ENCODE results near the gene CHAC2. TPM values are rescaled to one million over a fixed set of nuclear protein-coding genes. Genes with fewer than 3 reads are reported as not detected.

Gene CHAC2
- total RNA-seq, 3 donors from 2014 or later (not counting 1 experiment from before 2014, with no cell fraction given) = 0.83 to 1.5 (median 1.4) TPM

DNA sequence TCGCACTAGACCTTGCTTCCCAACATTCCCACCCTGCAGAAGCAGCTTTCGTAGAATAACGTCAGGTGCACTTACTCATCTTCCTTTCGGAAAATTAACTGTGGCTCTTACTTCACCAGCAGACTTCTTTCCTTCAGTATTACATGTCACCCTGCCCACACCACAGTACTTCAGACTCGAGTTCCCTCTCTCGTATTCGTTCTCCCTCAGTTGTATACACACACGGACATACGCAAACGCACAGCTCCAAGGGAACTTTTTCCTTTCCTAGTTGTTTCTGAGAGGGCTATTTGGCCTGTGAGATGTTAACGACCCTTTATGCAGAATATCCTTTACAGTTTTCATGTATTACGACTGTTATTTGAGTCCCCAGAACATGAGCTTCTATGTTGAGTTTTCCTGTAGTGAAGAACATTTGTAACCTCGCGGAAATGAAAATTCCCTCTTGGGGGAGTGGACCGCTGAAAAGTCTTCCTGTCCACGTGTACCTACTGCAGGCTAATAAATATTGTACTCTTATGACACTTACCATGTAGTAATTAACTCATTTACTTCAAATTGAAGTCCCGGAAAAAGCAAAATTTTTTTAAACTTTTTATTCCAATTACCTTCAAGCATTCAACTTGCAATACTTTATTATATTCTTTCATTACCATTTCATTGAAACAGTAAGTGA lies 20.1 kb downstream of the CHAC2 start:
- Mint-ChIP-seq H3K27me3 (ENCODE audit: low read depth in 2 of 2) (no peaks in the 10 kb centered on the region), H3K36me3 (no peaks in the 10 kb centered on the region), H3K9me3 (no peaks in the 10 kb centered on the region), H3K4me1 (peaks cover 42 to 45% of the 10 kb centered on the region in 2 donors), H3K4me3 (peak overlapping the region; percentile 95), H3K27ac (peak overlapping the region; percentile 94 to 96)
- 1% methylated on average over 11 of the region's 17 CpGs for WGBS (ENCODE audit: insufficient coverage)
- Histone ChIP-seq H3K36me3 (ENCODE audit: control insufficient read depth, insufficient read depth, low read length) (no peaks in the 10 kb centered on the region), H3K27me3 (ENCODE audit: control insufficient read depth, insufficient read depth, low read length) (no peaks in the 10 kb centered on the region), H3K4me1 (ENCODE audit: control insufficient read depth, insufficient read depth, low read length) (peaks cover 12% of the 10 kb centered on the region), H3K9me3 (ENCODE audit: control insufficient read depth, insufficient read depth, low read length) (no peaks in the 10 kb centered on the region), H3K4me3 (ENCODE audit: low read length) (peak overlapping the region; percentile 85), H3K27ac (ENCODE audit: low read length) (peak overlapping the region; percentile 82)
- ATAC-seq = no peak
- TF ChIP-seq, protein P1, sequence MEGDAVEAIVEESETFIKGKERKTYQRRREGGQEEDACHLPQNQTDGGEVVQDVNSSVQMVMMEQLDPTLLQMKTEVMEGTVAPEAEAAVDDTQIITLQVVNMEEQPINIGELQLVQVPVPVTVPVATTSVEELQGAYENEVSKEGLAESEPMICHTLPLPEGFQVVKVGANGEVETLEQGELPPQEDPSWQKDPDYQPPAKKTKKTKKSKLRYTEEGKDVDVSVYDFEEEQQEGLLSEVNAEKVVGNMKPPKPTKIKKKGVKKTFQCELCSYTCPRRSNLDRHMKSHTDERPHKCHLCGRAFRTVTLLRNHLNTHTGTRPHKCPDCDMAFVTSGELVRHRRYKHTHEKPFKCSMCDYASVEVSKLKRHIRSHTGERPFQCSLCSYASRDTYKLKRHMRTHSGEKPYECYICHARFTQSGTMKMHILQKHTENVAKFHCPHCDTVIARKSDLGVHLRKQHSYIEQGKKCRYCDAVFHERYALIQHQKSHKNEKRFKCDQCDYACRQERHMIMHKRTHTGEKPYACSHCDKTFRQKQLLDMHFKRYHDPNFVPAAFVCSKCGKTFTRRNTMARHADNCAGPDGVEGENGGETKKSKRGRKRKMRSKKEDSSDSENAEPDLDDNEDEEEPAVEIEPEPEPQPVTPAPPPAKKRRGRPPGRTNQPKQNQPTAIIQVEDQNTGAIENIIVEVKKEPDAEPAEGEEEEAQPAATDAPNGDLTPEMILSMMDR (IDR thresholded peaks at IDR 0.05) = no peak
- peak in 1 of 2 donors; percentile 38 for DNase-seq
- intact Hi-C loops (cut with micrococcal nuclease) = loop anchor here (1.0 to 5.0 kb wide), 2 partner anchors 20 to 1830 kb away; partner anchors contain the start of genes CHAC2 and PPP4R3B

DNA sequence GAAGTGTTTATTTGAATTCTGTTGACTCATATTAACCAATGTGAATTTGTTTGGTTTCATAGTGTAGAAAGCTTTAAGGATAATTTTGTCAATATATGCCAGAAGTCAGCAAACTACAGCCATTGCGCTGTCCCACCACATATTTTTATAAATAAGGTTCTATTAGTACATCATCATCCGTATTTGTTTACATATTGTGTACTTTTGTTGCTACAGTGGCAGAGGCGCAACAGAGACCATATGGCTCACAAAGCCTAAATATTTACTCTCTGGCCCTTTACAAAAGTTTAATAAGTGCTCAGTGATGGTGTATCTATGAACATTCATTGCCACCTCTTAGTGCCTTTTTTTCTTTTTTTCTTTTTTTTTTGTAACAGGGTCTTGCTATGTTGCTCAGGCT lies 25.7 kb downstream of the CHAC2 start:
- H3K4me3 ChIP-seq (ENCODE audit: low read length) = no peak overlapping the region
- 100% methylated on average over 1 of the region's 3 CpGs for WGBS (ENCODE audit: insufficient coverage)
- peaks cover 3% of the 10 kb centered on the region for H3K4me1 ChIP-seq (ENCODE audit: control insufficient read depth, insufficient read depth, low read length)
- no peak overlapping the region for H3K4me3 Mint-ChIP-seq
- peaks cover 3 to 4% of the 10 kb centered on the region in 2 donors for H3K4me1 Mint-ChIP-seq
- no peaks in the 10 kb centered on the region for H3K9me3 ChIP-seq (ENCODE audit: control insufficient read depth, insufficient read depth, low read length)
- ATAC-seq (no peak), DNase-seq (no peak)
- peaks cover 26% of the 10 kb centered on the region for H3K36me3 ChIP-seq (ENCODE audit: control insufficient read depth, insufficient read depth, low read length)
- no peak overlapping the region for H3K27ac Mint-ChIP-seq
- intact Hi-C loops (cut with micrococcal nuclease) = no loop called here
- no peaks in the 10 kb centered on the region for H3K9me3 Mint-ChIP-seq
- no peaks in the 10 kb centered on the region for H3K27me3 Mint-ChIP-seq (ENCODE audit: low read depth in 2 of 2)
- no peaks in the 10 kb centered on the region for H3K27me3 ChIP-seq (ENCODE audit: control insufficient read depth, insufficient read depth, low read length)
- H3K36me3 Mint-ChIP-seq = no peaks in the 10 kb centered on the region
- TF ChIP-seq, protein P1 (IDR thresholded peaks at IDR 0.05) = no peak
- no peak overlapping the region for H3K27ac ChIP-seq (ENCODE audit: low read length)

DNA sequence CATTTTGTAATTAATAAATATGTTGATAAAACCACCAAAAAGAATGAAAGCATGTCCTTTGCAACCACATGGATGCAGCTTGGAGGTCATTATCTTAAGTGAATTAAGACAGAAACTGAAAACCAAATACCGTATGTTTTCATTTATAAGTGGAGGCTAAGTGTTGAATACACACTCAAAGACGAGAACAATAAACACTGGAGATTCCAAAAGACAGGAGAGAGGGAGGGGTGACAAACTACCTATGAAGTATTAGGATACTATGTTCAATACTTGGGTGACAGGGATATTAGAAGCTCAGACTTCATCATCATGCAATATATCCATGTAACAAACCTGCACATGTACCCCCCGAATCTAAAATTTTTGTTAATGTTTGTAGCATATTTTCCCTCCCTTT lies 26.2 kb downstream of the CHAC2 start:
- Mint-ChIP-seq H3K27me3 (ENCODE audit: low read depth in 2 of 2) (no peaks in the 10 kb centered on the region), H3K4me3 (no peak overlapping the region), H3K4me1 (no peaks in the 10 kb centered on the region), H3K27ac (no peak overlapping the region), H3K9me3 (no peaks in the 10 kb centered on the region), H3K36me3 (no peaks in the 10 kb centered on the region)
- intact Hi-C loops (cut with micrococcal nuclease) = no loop called here
- Histone ChIP-seq H3K27me3 (ENCODE audit: control insufficient read depth, insufficient read depth, low read length) (no peaks in the 10 kb centered on the region), H3K4me3 (ENCODE audit: low read length) (no peak overlapping the region), H3K4me1 (ENCODE audit: control insufficient read depth, insufficient read depth, low read length) (no peaks in the 10 kb centered on the region), H3K27ac (ENCODE audit: low read length) (no peak overlapping the region), H3K9me3 (ENCODE audit: control insufficient read depth, insufficient read depth, low read length) (no peaks in the 10 kb centered on the region), H3K36me3 (ENCODE audit: control insufficient read depth, insufficient read depth, low read length) (peaks cover 29% of the 10 kb centered on the region)
- TF ChIP-seq, protein P1 (IDR thresholded peaks at IDR 0.05) = no peak
- ATAC-seq (no peak), DNase-seq (no peak)
- 100% methylated on average over 2 of the region's 3 CpGs for WGBS (ENCODE audit: insufficient coverage)

DNA sequence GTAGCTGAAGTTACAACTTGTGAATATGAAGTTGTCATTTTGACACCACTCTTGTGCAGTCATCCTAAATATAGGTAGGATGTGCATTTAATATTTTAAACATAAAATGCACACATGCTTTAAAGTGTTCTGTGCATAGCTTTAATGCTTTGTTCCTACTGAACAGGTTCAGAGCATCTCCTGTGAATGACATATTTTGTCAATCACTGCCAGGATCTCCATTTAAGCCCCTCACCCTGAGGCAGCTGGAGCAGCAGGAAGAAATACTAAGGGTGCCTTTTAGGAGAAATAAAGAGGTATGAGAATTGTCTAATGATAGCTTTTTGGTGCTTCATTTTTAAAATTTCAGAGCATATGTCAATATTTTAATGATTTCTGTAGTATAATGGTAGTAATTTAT lies 33.9 kb downstream of the CHAC2 start:
- no peaks in the 10 kb centered on the region for H3K9me3 ChIP-seq (ENCODE audit: control insufficient read depth, insufficient read depth, low read length)
- Mint-ChIP-seq H3K4me3 (no peak overlapping the region), H3K36me3 (peaks cover 12% of the 10 kb centered on the region), H3K4me1 (no peaks in the 10 kb centered on the region), H3K27ac (no peak overlapping the region), H3K27me3 (ENCODE audit: low read depth in 2 of 2) (no peaks in the 10 kb centered on the region), H3K9me3 (no peaks in the 10 kb centered on the region)
- intact Hi-C loops (cut with micrococcal nuclease) = no loop called here
- H3K27ac ChIP-seq (ENCODE audit: low read length) = no peak overlapping the region
- H3K4me3 ChIP-seq (ENCODE audit: low read length) = no peak overlapping the region
- TF ChIP-seq, protein P1 (IDR thresholded peaks at IDR 0.05) = no peak
- DNase-seq = no peak
- H3K4me1 ChIP-seq (ENCODE audit: control insufficient read depth, insufficient read depth, low read length) = no peaks in the 10 kb centered on the region
- no peak for ATAC-seq
- no peaks in the 10 kb centered on the region for H3K27me3 ChIP-seq (ENCODE audit: control insufficient read depth, insufficient read depth, low read length)
- peaks cover 73% of the 10 kb centered on the region for H3K36me3 ChIP-seq (ENCODE audit: control insufficient read depth, insufficient read depth, low read length)

Data from natural killer cell (primary cell).